Hematopoietic multipotent progenitor cell treated with erythropoietin and hydrocortisone succinate and interleukin-3 and kit ligand, for 17 days (in vitro differentiated cells): Measurements from ENCODE around the gene ZNF688.

Experiments
- DNase-seq: peaks from one replicate; pipeline ENCODE4 v3.0.0-alpha.2; 2015; ENCODE audit warnings: low spot score

Gene ZNF688

GRCh38 chr16:30585400-30586191 is 14.1 kb upstream of the ZNF688 start, which contains the start of gene ZNF785:
Gene ZNF785, minus strand, starts transcription at chr16:30585697. Its CDS starts 86 bp downstream, at chr16:30585611.
- peak; percentile 95 for DNase-seq

DNA sequence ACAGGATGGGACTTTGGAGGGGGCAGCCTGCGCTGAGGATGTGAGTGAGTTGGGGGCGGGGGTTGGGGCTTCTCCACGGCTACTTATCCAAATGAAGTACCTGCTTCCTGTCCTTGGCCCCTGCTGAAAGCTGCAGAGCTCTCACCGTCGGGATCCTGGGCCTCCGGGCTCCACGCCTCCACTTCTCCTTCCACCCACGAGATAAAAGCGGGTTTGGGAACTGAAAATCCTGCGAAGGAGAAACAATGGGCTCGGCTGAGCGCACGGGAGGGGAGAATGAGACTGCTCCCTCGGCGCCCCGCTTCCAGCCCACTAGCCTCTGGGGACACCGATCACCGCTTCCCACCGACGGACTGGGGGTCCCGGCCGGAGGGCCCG is 13.5 kb upstream of the ZNF688 start:
- no peak for DNase-seq

DNA sequence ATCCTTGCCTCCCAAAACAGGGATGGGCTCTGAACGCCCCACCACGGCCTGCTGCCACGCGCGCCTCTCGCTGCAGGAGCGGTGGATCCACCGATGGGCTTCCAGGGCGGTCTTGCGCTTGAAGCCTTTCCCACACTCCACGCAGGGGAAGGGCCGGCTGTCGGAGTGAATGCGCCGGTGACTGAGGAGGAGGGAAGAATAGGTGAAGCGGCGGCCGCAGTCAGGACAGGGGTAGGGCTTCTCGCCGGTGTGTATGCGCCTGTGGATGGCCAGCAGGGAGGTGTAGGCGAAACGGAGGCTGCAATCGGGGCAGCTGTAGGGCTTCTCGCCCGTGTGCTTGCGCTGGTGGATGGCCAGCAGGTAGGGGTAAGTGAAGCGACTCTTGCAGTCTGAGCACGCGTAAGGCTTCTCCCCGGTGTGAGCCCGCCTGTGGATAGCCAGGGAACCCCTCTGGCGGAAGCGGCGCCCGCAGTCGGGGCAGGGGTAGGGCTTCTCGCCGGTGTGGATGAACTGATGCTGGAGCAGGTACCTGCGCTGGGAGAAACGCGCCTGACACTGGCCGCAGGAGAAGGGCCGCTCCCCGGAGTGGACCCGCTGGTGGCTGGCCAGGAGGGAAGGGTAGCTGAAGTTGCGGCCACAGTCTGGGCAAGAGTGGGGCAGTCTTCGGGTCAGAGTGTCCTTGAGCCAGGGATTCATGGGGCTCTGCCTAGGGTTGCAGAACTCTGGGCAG is 11.3 kb upstream of the ZNF688 start:
- DNase-seq = no peak

- DNase-seq = no peak
These were observed 9.9 kb upstream of the ZNF688 start for GRCh38 chr16:30581457-30581856.

DNA sequence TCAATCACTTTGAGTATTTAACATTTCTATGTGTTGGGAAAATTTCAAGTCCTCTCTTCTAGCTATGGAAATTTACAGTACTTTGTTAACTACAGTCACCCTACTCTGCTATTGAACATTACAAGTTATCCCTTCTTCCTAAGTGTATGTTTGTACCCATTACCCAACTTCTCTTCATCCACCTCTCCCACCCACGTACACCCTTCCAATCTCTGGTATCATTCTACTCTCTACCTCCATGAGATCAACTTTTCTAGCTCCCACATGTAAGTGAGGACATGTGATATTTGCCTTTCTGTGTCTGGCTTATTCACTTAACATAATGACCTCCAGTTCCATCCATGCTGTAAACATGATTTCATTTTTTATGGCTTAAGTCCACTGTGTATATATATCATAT is 3.2 kb upstream of the ZNF688 start:
- no peak for DNase-seq

- DNase-seq = no peak
These were observed 674 bp downstream of the ZNF688 start for GRCh38 chr16:30570636-30571444.

GRCh38 chr16:30569746-30570635 is 1.5 kb downstream of the ZNF688 start:
- no peak for DNase-seq

GRCh38 chr16:30569281-30569680 is 2.2 kb downstream of the ZNF688 start:
- no peak for DNase-seq

- DNase-seq = no peak
These were observed 3.4 kb downstream of the ZNF688 start for GRCh38 chr16:30567991-30568638.

DNA sequence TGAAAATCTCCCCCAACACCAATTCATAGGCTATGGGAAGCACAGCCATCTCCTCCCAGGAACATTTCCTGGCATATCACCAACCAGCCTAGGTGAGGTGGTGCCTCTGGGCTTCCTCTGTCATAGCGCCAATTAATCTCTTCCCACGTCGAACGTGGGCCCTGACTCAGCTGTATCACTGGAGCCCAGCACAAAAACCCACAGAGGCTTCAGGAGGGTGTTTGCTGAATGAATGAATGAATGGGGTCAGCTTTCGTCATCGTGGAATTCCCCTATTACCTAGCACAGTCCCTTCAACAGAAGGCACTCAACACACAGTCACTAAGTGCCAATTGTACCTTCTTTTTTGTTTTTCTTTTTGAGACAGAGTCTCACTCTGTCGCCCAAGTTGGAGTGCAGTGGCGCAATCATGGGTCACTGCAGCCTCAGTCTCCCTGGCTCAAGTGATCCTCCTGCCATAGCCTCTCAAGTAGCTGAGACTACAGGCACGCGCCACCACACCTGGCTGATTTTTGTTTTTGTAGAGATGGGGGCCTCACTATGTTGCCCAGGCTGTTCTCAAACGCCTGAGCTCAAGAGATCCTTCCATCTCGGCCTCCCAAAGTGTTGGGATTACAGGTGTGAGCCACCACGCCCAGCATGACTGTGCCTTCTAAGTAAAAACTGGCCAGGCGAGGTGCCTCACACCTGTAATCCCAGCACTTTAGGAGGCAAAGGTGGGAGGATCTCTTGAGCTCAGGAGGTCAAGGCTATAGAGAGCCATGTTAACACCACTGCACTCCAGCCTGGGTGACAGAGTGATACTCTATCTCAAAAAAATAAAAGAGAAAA is 4.1 kb downstream of the ZNF688 start:
- no peak for DNase-seq

GRCh38 chr16:30566531-30566930 is 5.0 kb downstream of the ZNF688 start:
- DNase-seq = no peak

DNA sequence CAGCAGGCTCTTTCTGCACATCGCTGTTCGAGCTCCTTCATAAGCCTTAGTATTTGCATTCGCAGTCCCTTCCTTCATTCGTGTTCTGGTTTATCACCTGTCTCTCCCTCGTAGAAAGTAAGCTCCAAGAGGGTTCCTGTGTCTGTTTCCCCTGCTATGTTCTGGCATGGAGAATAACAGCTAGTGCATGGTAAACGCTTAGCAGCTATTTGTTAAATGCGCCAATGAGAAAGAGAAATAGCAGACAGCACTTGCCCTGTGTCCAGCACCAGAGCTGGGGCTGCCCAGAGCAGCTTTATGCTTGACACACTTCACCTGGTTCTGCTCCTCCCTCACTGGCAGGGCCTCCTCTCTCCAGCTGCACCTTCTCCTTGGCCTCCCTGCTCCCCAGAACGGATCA is 5.5 kb downstream of the ZNF688 start:
- no peak for DNase-seq

GRCh38 chr16:30565526-30565925 is 6.0 kb downstream of the ZNF688 start:
- no peak for DNase-seq

GRCh38 chr16:30562021-30562420 is 9.5 kb downstream of the ZNF688 start:
- no peak for DNase-seq

DNA sequence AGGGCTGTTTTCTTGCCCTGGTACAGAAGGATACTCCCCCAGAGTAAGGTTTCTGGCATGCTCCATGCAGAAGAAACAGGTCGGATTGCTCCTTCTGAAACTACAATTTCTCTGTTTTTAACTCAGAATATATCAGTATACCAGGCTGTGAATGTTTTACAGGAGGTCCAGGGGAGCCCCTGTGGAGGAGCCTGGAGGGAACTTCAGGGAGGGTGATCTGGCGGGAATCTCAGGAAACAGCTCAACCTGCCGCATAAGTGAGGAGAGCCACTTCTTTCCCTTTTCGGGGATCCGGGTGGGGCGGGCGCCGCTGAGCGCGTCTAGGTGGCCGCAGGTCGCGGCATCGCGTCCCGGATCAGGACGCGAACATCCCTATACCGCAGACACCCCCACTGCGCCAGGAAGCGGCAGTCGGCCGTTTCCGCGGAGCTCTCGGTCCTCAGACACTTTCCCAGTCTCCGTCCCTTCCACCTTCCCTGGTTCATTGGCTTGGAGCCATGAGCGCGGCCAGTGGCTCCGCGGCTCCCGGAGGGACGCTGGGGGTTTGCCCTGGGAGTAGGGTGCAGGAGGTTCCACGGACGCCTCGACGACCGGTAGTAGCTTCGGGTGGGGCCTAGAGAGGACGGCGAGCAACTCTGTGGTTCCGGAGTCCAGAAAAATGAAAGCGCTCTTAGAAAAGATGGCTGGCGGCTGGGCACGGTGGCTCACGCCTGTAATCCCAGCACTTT is 10.3 kb downstream of the ZNF688 start:
- DNase-seq = peak; percentile 42

GRCh38 chr16:30559690-30560089 is 11.8 kb downstream of the ZNF688 start:
- DNase-seq = no peak

GRCh38 chr16:30558789-30559377 is 12.6 kb downstream of the ZNF688 start:
- no peak for DNase-seq

DNA sequence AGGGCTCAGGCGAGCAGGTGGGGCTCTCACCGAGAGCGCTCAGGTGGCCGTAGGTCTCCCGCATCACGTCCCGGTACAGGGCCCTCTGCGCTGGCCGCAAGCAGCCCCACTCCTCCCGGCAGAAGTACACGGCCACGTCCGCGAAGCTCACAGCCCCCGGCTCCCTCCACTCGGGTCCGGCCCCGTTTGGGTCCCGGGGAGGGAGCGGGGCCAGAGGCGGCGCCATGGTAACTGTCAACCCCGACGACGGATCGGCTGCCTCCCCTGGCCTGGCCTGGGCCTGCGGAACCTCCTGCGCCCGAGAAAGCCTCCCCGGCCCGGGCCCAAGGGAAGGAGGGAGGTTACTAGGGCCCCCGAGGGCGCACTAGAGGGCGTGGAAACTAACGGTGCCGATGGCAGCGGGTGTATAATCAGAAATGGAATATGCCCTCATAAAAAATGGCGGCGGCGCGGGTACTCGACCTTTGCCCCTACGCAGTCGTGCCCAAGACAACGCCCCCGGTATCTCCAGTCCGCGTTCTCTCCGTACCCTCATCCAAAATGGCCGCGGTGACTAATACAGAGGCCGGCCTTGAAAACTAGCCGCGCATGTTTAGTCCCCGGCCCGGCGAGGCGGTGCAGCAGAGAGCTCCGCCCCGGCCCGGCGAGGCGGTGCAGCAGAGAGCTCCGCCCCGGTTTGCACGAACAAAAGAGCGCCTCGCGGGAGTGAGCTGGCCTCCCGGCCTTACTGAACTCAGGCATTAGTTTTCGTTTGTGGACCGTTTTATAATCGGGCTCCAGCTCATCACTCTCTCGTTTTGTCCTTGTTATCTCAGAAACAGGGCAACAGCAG is 13.3 kb downstream of the ZNF688 start, which contains the start of gene ZNF764:
ZNF764 (minus strand) TSS at position 418 of the 832 bp plus-strand sequence; CDS start at position 226, 192 bp downstream.
- DNase-seq = peak; percentile 98
